CD14-positive monocyte (primary cell): ENCODE data around the gene TRPC4AP. TPM values are rescaled to one million over a fixed set of nuclear protein-coding genes. Genes with fewer than 3 reads are reported as not detected.

Experiments used
- DNase-seq, 3 donors: peaks; one replicate each; pipeline ENCODE4 v3.0.0-alpha.2; 2011 to 2022
- H2AFZ ChIP-seq: 2 replicates; pipeline ENCODE4 v1.6.0; 2012; ENCODE audit warnings: mild to moderate bottlenecking, low read depth, low read length, inconsistent platforms; ENCODE audit not compliant: insufficient read depth, poor library complexity, severe bottlenecking
- H3K27ac ChIP-seq, 2 donors: 1 replicate in 1 of 2; 2 replicates in 1 of 2; pipeline ENCODE4 v1.5.1; 2012 to 2013; ENCODE audit warnings: low read length in 2 of 2, control low read depth in 1 of 2, inconsistent platforms in 1 of 2, low read depth in 1 of 2, mild to moderate bottlenecking in 1 of 2
- H3K27me3 ChIP-seq, 2 donors: one replicate each; pipeline versions ENCODE4 v1.6.0 to v1.6.1; 2011 to 2013; ENCODE audit warnings: low read length in 2 of 2; ENCODE audit not compliant: control insufficient read depth in 2 of 2, insufficient read depth in 2 of 2
- H3K36me3 ChIP-seq, 2 donors: replicated peaks in 1 of 2; 1 replicate in 1 of 2; 2 replicates in 1 of 2; pipeline versions ENCODE4 v1.5.1 to v1.6.1; 2012 to 2013; ENCODE audit warnings: low read length in 2 of 2, control low read depth in 1 of 2, inconsistent platforms in 1 of 2, mild to moderate bottlenecking in 1 of 2; ENCODE audit not compliant: insufficient read depth in 2 of 2, control insufficient read depth in 1 of 2
- H3K4me1 ChIP-seq, 2 donors: 1 replicate in 1 of 2; 2 replicates in 1 of 2; pipeline versions ENCODE4 v1.5.1 to v1.6.1; 2012 to 2013; ENCODE audit warnings: low read length in 2 of 2, control low read depth in 1 of 2, inconsistent platforms in 1 of 2, mild to moderate bottlenecking in 1 of 2, moderate library complexity in 1 of 2; ENCODE audit not compliant: insufficient read depth in 2 of 2, control insufficient read depth in 1 of 2
- H3K4me2 ChIP-seq: replicated peaks from 2 replicates; pipeline ENCODE3; 2012; ENCODE audit warnings: low read length, moderate library complexity, mild to moderate bottlenecking; ENCODE audit not compliant: poor library complexity, severe bottlenecking; ENCODE audit errors: extremely low read depth
- H3K4me3 ChIP-seq, 3 experiments: fragments of 200-600 bp in 1 of 3; sonication (generic) in 1 of 3; replicated peaks in 1 of 3; 1 replicate in 2 of 3; 2 replicates in 1 of 3; pipeline ENCODE4 v1.5.1; 2011 to 2013; ENCODE audit warnings: low read length in 3 of 3, mild to moderate bottlenecking in 3 of 3, control low read depth in 2 of 3, low read depth in 2 of 3, inconsistent platforms in 1 of 3, moderate library complexity in 1 of 3
- H3K79me2 ChIP-seq: 2 replicates; pipeline ENCODE4 v1.6.0; 2012; ENCODE audit warnings: mild to moderate bottlenecking, control low read depth, inconsistent platforms, low read length, moderate library complexity; ENCODE audit not compliant: insufficient read depth
- H3K9ac ChIP-seq: 2 replicates; pipeline ENCODE4 v1.6.0; 2017; ENCODE audit warnings: low read length, mild to moderate bottlenecking; ENCODE audit not compliant: insufficient read depth, poor library complexity, severe bottlenecking
- H3K9me3 ChIP-seq, 2 donors: replicated peaks in 1 of 2; 1 replicate in 1 of 2; 2 replicates in 1 of 2; pipeline versions ENCODE4 v1.5.1 to v1.6.1; 2012 to 2013; ENCODE audit warnings: low read length in 2 of 2, control low read depth in 1 of 2; ENCODE audit not compliant: control insufficient read depth in 1 of 2, insufficient read depth in 1 of 2
- H4K20me1 ChIP-seq: 2 replicates; pipeline ENCODE4 v1.6.0; 2012; ENCODE audit warnings: mild to moderate bottlenecking, low read length, control low read depth, moderate library complexity; ENCODE audit not compliant: insufficient read depth
- H3K27ac Mint-ChIP-seq, 7 donors: one replicate each; pipeline ENCODE4 v1.8.0; 2020; ENCODE audit warnings: mild to moderate bottlenecking in 7 of 7, mixed read lengths in 7 of 7, moderate library complexity in 6 of 7, inconsistent platforms in 2 of 7
- H3K27me3 Mint-ChIP-seq, 3 donors: one replicate each; pipeline ENCODE4 v1.8.0; 2021 to 2022; ENCODE audit warnings: low read depth in 3 of 3, mild to moderate bottlenecking in 3 of 3, mixed read lengths in 3 of 3, moderate library complexity in 3 of 3, inconsistent platforms in 1 of 3
- H3K36me3 Mint-ChIP-seq, 2 donors: one replicate each; pipeline ENCODE4 v1.8.0; 2020; ENCODE audit warnings: mixed read lengths in 2 of 2, inconsistent platforms in 1 of 2, mild to moderate bottlenecking in 1 of 2
- H3K4me1 Mint-ChIP-seq: one replicate; pipeline ENCODE4 v1.8.0; 2020; ENCODE audit warnings: mild to moderate bottlenecking, mixed read lengths
- H3K4me3 Mint-ChIP-seq, 2 donors: one replicate each; pipeline ENCODE4 v1.8.0; 2020; ENCODE audit warnings: mild to moderate bottlenecking in 2 of 2, mixed read lengths in 2 of 2, moderate library complexity in 1 of 2
- H3K9me3 Mint-ChIP-seq, 7 donors: one replicate each; pipeline ENCODE4 v1.8.0; 2020 to 2022; ENCODE audit warnings: mixed read lengths in 7 of 7, mild to moderate bottlenecking in 6 of 7, moderate library complexity in 6 of 7, inconsistent platforms in 2 of 7
- WGBS: methylation state at CpG from one replicate; pipeline ENCODE4 v1.1.5; 2013; ENCODE audit warnings: missing lambda C conversion rate; ENCODE audit not compliant: insufficient coverage; 5-methylcytosine and 5-hydroxymethylcytosine counted together
- intact Hi-C, 2 donors: fragments of 100-400 bp; cut with micrococcal nuclease; formaldehyde crosslinking; loops; one replicate each; pipeline versions ENCODE4 v1.15.0 to v1.15.1; 2023
- polyA plus RNA-seq, 3 donors: library from polyadenylated mRNA; depleted of rRNA in 1 of 3; unstranded in 2 of 3; stranded (reverse) in 1 of 3; fragments of 300-500 nt in 2 of 3; fragments of >200 nt in 1 of 3; fragmentation: Illumina TruSeq in 2 of 3; gene quantifications; 1 replicate in 2 of 3; 2 replicates in 1 of 3; pipeline ENCODE4 v1.2.3, GENCODE V29; 2012 to 2021
- TF ChIP-seq, protein P1 (sequence below): fragments of 200-600 bp; IDR thresholded peaks from one replicate; pipeline ENCODE4 v1.8.0; 2022; ENCODE audit warnings: antibody characterized with exemption, mild to moderate bottlenecking

TRPC4AP gene
- polyA plus RNA-seq, 3 donors = 80.8 to 98.4 (median 88.6) TPM

DNA sequence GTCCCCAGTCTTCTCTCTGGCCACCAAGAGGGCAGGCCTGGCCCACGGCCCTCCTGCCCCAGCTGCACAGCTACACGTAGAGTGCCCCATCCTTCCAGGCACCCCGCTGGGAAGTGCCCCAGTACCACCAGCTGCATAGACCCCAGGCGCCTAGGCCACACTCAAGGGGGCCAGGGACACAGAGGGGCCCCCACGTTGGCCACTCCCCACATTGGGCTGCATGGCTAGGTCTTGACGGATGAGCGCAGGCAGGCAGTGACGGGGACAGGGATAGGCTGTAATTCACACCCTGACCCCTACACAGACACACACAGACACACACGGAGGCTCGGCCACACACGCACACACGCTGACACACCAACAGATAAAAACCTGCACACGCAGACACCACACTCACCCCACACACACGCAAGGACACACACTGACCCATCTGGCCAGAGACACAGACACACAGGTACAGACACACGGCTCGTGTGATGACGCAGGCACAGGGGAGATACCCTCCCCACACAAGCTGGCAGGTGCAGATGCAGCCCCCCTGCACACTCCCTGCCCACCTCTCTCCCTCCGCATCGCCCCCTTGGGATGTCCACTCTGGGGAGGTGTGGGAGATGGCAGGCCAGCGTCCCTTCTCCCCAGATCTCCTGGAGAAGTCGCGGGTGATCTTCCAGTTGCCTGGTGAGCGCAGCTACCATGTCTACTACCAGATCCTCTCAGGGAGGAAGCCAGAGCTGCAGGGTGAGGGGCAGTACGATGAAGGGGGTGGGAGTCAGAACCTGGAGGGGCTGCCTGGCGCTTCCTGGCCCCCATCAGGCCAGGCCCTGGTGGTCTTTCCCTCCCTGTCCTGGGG, 106.9 kb downstream of the TRPC4AP start:
- H3K4me2 ChIP-seq = no peak overlapping the region
- H3K79me2 ChIP-seq = no peaks in the 10 kb centered on the region
- no peak overlapping the region for H2AFZ ChIP-seq
- H3K27ac Mint-ChIP-seq = peak overlapping the region in 1 of 7 donors; percentile 40
- H3K9me3 Mint-ChIP-seq = no peaks in the 10 kb centered on the region
- no peaks in the 10 kb centered on the region for H3K36me3 ChIP-seq
- H3K4me3 Mint-ChIP-seq = peak overlapping the region in 1 of 2 donors; percentile 28
- DNase-seq = no peak
- no peaks in the 10 kb centered on the region for H3K4me1 Mint-ChIP-seq
- intact Hi-C loops = no loop called here
- H3K4me3 ChIP-seq = no peak overlapping the region
- no peak overlapping the region for H3K27ac ChIP-seq
- H3K36me3 Mint-ChIP-seq = no peaks in the 10 kb centered on the region
- no peaks in the 10 kb centered on the region for H3K4me1 ChIP-seq
- WGBS = 88% methylated on average over 15 of the region's 25 CpGs
- no peaks in the 10 kb centered on the region for H3K9me3 ChIP-seq
- H4K20me1 ChIP-seq = no peaks in the 10 kb centered on the region
- TF ChIP-seq, protein P1, sequence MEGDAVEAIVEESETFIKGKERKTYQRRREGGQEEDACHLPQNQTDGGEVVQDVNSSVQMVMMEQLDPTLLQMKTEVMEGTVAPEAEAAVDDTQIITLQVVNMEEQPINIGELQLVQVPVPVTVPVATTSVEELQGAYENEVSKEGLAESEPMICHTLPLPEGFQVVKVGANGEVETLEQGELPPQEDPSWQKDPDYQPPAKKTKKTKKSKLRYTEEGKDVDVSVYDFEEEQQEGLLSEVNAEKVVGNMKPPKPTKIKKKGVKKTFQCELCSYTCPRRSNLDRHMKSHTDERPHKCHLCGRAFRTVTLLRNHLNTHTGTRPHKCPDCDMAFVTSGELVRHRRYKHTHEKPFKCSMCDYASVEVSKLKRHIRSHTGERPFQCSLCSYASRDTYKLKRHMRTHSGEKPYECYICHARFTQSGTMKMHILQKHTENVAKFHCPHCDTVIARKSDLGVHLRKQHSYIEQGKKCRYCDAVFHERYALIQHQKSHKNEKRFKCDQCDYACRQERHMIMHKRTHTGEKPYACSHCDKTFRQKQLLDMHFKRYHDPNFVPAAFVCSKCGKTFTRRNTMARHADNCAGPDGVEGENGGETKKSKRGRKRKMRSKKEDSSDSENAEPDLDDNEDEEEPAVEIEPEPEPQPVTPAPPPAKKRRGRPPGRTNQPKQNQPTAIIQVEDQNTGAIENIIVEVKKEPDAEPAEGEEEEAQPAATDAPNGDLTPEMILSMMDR = no peak
- no peaks in the 10 kb centered on the region for H3K27me3 ChIP-seq
- peaks cover 12 to 32% (median 27%) of the 10 kb centered on the region in 3 donors for H3K27me3 Mint-ChIP-seq
- no peak overlapping the region for H3K9ac ChIP-seq

DNA sequence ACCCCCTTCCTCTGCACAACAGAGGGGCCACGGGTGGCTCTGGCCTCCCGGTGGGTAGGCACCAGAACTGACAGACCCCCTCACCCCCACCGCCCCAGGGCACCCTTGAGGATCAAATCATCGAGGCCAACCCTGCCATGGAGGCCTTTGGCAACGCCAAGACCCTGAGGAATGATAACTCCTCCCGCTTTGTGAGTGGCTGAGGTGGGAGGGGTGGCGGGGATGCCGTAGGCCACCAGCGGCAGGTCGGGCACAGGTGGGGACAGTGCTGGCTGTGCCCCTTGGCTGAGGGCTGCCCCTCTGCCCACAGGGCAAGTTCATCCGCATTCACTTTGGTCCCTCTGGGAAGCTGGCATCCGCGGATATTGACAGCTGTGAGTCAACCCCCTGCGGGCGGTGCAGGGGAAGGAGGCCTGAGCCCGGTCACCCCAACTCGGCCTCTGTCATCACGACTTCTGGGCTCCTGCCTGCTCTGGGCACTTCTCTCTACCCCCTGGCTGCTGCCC, 107.8 kb downstream of the TRPC4AP start:
- no peaks in the 10 kb centered on the region for H3K36me3 Mint-ChIP-seq
- no peak overlapping the region for H3K4me2 ChIP-seq
- H2AFZ ChIP-seq = no peak overlapping the region
- no peaks in the 10 kb centered on the region for H3K4me1 ChIP-seq
- peak overlapping the region in 1 of 2 donors; percentile 23 for H3K4me3 Mint-ChIP-seq
- H3K9me3 ChIP-seq = no peaks in the 10 kb centered on the region
- no peaks in the 10 kb centered on the region for H3K9me3 Mint-ChIP-seq
- intact Hi-C loops = no loop called here
- H3K4me3 ChIP-seq = no peak overlapping the region
- peaks cover 12 to 32% (median 27%) of the 10 kb centered on the region in 3 donors for H3K27me3 Mint-ChIP-seq
- no peaks in the 10 kb centered on the region for H3K79me2 ChIP-seq
- H3K9ac ChIP-seq = no peak overlapping the region
- no peak overlapping the region for H3K27ac ChIP-seq
- 89% methylated on average over 14 of the region's 18 CpGs for WGBS
- no peaks in the 10 kb centered on the region for H4K20me1 ChIP-seq
- no peak for DNase-seq
- no peaks in the 10 kb centered on the region for H3K4me1 Mint-ChIP-seq
- H3K27me3 ChIP-seq = no peaks in the 10 kb centered on the region
- TF ChIP-seq, protein P1 = no peak
- no peaks in the 10 kb centered on the region for H3K36me3 ChIP-seq
- H3K27ac Mint-ChIP-seq = no peak overlapping the region
